Erythroblast (primary cell): Measurements from ENCODE around the gene BMP8A.

Experiments used
- GATA1 ChIP-seq: IDR thresholded peaks from 2 replicates; pipeline ENCODE4 v1.6.1; 2011; ENCODE audit warnings: low read depth, mild to moderate bottlenecking, control low read depth, low read length, moderate library complexity
- POLR2A ChIP-seq: IDR thresholded peaks from 2 replicates; pipeline ENCODE4 v1.6.1; 2011; ENCODE audit warnings: mild to moderate bottlenecking, low read length

GRCh38 chr1:39573736-39574624, 82.5 kb downstream of the BMP8A start:
- TF ChIP-seq POLR2A (no peak), GATA1 (no peak)
